Thyroid gland (tissue), 4 donors: ENCODE measurements around the gene HNF1B. TPM values are rescaled to one million over a fixed set of nuclear protein-coding genes. Genes with fewer than 3 reads are reported as not detected.
"Not testable (repeated sequence)": the region's sequence is repeated elsewhere in the genome, so short reads cannot be mapped to it uniquely, and the experiment has no call there.

Experiments used
- DNase-seq, 2 donors: peaks; one replicate each; pipeline ENCODE4 v3.0.0-alpha.2; 2019
- H3K27ac ChIP-seq, 3 donors: fragments of 200-600 bp; sonication (generic); 1 replicate in 2 of 3; 2 replicates in 1 of 3; pipeline ENCODE4 v1.5.1; 2016 to 2019; ENCODE audit warnings: mild to moderate bottlenecking in 1 of 3, moderate library complexity in 1 of 3
- H3K27me3 ChIP-seq: fragments of 200-600 bp; sonication (generic); one replicate; pipeline ENCODE4 v1.5.1; 2019
- H3K36me3 ChIP-seq, 2 donors: fragments of 200-600 bp; sonication (generic); one replicate each; pipeline ENCODE4 v1.5.1; 2016 to 2019
- H3K4me1 ChIP-seq, 2 donors: fragments of 200-600 bp; sonication (generic); one replicate each; pipeline ENCODE4 v1.5.1; 2017 to 2019
- H3K4me3 ChIP-seq, 3 donors: fragments of 200-600 bp; sonication (generic); replicated peaks in 1 of 3; 1 replicate in 2 of 3; 2 replicates in 1 of 3; pipeline ENCODE4 v1.5.1; 2016; ENCODE audit warnings: mild to moderate bottlenecking in 1 of 3
- H3K9me3 ChIP-seq: fragments of 200-600 bp; sonication (generic); one replicate; pipeline ENCODE4 v1.5.1; 2017
- POLR2A ChIP-seq, 2 donors: fragments of 450-650 bp; IDR thresholded peaks; one replicate each; pipeline ENCODE4 v1.6.1; 2017; ENCODE audit warnings: antibody characterized with exemption in 2 of 2, mild to moderate bottlenecking in 2 of 2, moderate library complexity in 1 of 2
- WGBS, 2 donors: methylation state at CpG; one replicate each; pipeline ENCODE4 v1.1.5; 2017; 5-methylcytosine and 5-hydroxymethylcytosine counted together
- intact Hi-C: fragments of 100-400 bp; cut with DNase I; formaldehyde crosslinking; loops from one replicate; pipeline ENCODE4 v1.15.1; 2023
- total RNA-seq, 4 donors: library from RNA; depleted of rRNA; stranded (reverse); fragments of >200 nt; gene quantifications; one replicate each; pipeline ENCODE4 v1.2.3, GENCODE V29; 2016
- TF ChIP-seq, protein P1 (sequence below), 6 experiments: fragments of 200-600 bp in 3 of 6; fragments of 450-650 bp in 3 of 6; sonication (generic) in 3 of 6; IDR thresholded peaks; one replicate each; pipeline ENCODE4 v1.5.1; 2016 to 2019; ENCODE audit warnings: antibody characterized with exemption in 6 of 6, mild to moderate bottlenecking in 2 of 6, inconsistent platforms in 1 of 6, moderate library complexity in 1 of 6

Gene HNF1B
- total RNA-seq, 4 donors from 2014 or later: not detected

- WGBS, 2 donors: 75 to 76% methylated on average over 9 of the region's 9 CpGs
- H3K4me3 ChIP-seq: no peak overlapping the region
- no peaks in the 10 kb centered on the region for H3K4me1 ChIP-seq
- no peak for DNase-seq
- intact Hi-C loops: no loop called here
- TF ChIP-seq, protein P1, sequence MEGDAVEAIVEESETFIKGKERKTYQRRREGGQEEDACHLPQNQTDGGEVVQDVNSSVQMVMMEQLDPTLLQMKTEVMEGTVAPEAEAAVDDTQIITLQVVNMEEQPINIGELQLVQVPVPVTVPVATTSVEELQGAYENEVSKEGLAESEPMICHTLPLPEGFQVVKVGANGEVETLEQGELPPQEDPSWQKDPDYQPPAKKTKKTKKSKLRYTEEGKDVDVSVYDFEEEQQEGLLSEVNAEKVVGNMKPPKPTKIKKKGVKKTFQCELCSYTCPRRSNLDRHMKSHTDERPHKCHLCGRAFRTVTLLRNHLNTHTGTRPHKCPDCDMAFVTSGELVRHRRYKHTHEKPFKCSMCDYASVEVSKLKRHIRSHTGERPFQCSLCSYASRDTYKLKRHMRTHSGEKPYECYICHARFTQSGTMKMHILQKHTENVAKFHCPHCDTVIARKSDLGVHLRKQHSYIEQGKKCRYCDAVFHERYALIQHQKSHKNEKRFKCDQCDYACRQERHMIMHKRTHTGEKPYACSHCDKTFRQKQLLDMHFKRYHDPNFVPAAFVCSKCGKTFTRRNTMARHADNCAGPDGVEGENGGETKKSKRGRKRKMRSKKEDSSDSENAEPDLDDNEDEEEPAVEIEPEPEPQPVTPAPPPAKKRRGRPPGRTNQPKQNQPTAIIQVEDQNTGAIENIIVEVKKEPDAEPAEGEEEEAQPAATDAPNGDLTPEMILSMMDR (IDR thresholded peaks at IDR 0.05): no peak
- no peak for TF ChIP-seq POLR2A (IDR thresholded peaks at IDR 0.05)
- H3K27ac ChIP-seq: no peak overlapping the region
- H3K27me3 ChIP-seq: no peaks in the 10 kb centered on the region
- H3K36me3 ChIP-seq: no peaks in the 10 kb centered on the region
- no peaks in the 10 kb centered on the region for H3K9me3 ChIP-seq
These were observed 61.3 kb downstream of the HNF1B start for GRCh38 chr17:37683454-37683984.

GRCh38 chr17:37682007-37682406 is 62.9 kb downstream of the HNF1B start:
- Histone ChIP-seq H3K4me1 (no peaks in the 10 kb centered on the region), H3K27me3 (no peaks in the 10 kb centered on the region), H3K4me3 (no peak overlapping the region), H3K27ac (no peak overlapping the region), H3K9me3 (no peaks in the 10 kb centered on the region), H3K36me3 (no peaks in the 10 kb centered on the region)
- no peak for DNase-seq
- 87 to 93% methylated on average over 3 of the region's 3 CpGs for WGBS, 2 donors
- no peak for TF ChIP-seq POLR2A (IDR thresholded peaks at IDR 0.05)
- TF ChIP-seq, protein P1 (IDR thresholded peaks at IDR 0.05): no peak
- intact Hi-C loops: no loop called here

- H3K36me3 ChIP-seq, H3K27me3 ChIP-seq, H3K9me3 ChIP-seq, H3K27ac ChIP-seq, H3K4me1 ChIP-seq, DNase-seq, H3K4me3 ChIP-seq, intact Hi-C loops: not testable (repeated sequence)
- WGBS, 2 donors: 87 to 90% methylated on average over 2 of the region's 2 CpGs
These were observed 64.9 kb downstream of the HNF1B start for GRCh38 chr17:37679995-37680394.

GRCh38 chr17:37678036-37678435 is 66.8 kb downstream of the HNF1B start:
- no peak overlapping the region for H3K4me3 ChIP-seq
- TF ChIP-seq, protein P1 (IDR thresholded peaks at IDR 0.05): no peak
- TF ChIP-seq POLR2A (IDR thresholded peaks at IDR 0.05): no peak
- no peak overlapping the region for H3K27ac ChIP-seq
- H3K4me1 ChIP-seq: no peaks in the 10 kb centered on the region
- 97 to 100% methylated on average over 1 of the region's 1 CpG for WGBS, 2 donors
- intact Hi-C loops: no loop called here
- no peaks in the 10 kb centered on the region for H3K36me3 ChIP-seq
- H3K27me3 ChIP-seq: no peaks in the 10 kb centered on the region
- DNase-seq: no peak
- no peaks in the 10 kb centered on the region for H3K9me3 ChIP-seq

DNA sequence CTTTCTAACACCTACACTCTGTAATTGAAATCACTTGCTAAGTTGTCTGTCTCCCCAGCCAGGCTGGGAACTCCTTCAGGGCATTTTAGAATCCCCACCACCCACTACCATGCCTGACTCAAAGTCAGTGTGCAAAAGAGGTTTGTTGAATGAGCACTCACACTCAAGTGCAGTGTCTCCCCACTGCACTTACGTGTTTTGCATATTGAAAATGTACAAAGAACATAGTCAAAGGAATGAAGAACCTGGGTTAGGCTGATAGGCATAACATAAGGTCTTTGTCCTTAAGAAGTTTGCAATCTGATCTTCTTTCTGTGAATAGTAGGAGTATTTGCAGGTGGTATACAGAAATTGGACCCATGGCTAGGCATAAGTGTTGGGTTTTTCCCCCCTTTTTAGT is 67.8 kb downstream of the HNF1B start:
- intact Hi-C loops: no loop called here
- WGBS, 2 donors: 85 to 86% methylated on average over 1 of the region's 1 CpG
- H3K27me3 ChIP-seq: no peaks in the 10 kb centered on the region
- H3K36me3 ChIP-seq: no peaks in the 10 kb centered on the region
- no peak overlapping the region for H3K27ac ChIP-seq
- no peak overlapping the region for H3K4me3 ChIP-seq
- no peaks in the 10 kb centered on the region for H3K4me1 ChIP-seq
- TF ChIP-seq, protein P1 (IDR thresholded peaks at IDR 0.05): no peak
- no peak for TF ChIP-seq POLR2A (IDR thresholded peaks at IDR 0.05)
- DNase-seq: no peak
- no peaks in the 10 kb centered on the region for H3K9me3 ChIP-seq
